ENCODE measurements around the gene XRN1.
"Not testable (repeated sequence)": the region's sequence is repeated elsewhere in the genome, so short reads cannot be mapped to it uniquely, and the experiment has no call there.

The XRN1 gene

GRCh38 chr3:142417302-142417701 lies 30.5 kb downstream of the XRN1 start:
- no peak for DNase-seq (ENCODE audit: low read depth in 1 of 2, low spot score in 1 of 2)
- Histone ChIP-seq H3K27ac (replicated peaks) (no peak overlapping the region), H3K4me3 (replicated peaks; ENCODE audit: insufficient read depth, low read length) (no peak overlapping the region), H3K27me3 (ENCODE audit: insufficient read depth, poor library complexity, severe bottlenecking) (no peaks in the 10 kb centered on the region)
- TF ChIP-seq POLR2AphosphoS5 (IDR thresholded peaks at IDR 0.05; ENCODE audit: low read depth) = no peak
- TF ChIP-seq, protein P1, sequence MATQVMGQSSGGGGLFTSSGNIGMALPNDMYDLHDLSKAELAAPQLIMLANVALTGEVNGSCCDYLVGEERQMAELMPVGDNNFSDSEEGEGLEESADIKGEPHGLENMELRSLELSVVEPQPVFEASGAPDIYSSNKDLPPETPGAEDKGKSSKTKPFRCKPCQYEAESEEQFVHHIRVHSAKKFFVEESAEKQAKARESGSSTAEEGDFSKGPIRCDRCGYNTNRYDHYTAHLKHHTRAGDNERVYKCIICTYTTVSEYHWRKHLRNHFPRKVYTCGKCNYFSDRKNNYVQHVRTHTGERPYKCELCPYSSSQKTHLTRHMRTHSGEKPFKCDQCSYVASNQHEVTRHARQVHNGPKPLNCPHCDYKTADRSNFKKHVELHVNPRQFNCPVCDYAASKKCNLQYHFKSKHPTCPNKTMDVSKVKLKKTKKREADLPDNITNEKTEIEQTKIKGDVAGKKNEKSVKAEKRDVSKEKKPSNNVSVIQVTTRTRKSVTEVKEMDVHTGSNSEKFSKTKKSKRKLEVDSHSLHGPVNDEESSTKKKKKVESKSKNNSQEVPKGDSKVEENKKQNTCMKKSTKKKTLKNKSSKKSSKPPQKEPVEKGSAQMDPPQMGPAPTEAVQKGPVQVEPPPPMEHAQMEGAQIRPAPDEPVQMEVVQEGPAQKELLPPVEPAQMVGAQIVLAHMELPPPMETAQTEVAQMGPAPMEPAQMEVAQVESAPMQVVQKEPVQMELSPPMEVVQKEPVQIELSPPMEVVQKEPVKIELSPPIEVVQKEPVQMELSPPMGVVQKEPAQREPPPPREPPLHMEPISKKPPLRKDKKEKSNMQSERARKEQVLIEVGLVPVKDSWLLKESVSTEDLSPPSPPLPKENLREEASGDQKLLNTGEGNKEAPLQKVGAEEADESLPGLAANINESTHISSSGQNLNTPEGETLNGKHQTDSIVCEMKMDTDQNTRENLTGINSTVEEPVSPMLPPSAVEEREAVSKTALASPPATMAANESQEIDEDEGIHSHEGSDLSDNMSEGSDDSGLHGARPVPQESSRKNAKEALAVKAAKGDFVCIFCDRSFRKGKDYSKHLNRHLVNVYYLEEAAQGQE (IDR thresholded peaks at IDR 0.05; ENCODE audit: insufficient replicate concordance, low read depth) = no peak
- TF ChIP-seq GABPA (IDR thresholded peaks at IDR 0.05; ENCODE audit: low read depth) = no peak
- no peak for TF ChIP-seq CTCF (IDR thresholded peaks at IDR 0.05; ENCODE audit: insufficient read depth, low read length)
- no peak for TF ChIP-seq SPI1 (IDR thresholded peaks at IDR 0.05; ENCODE audit: borderline replicate concordance, low read depth)

DNA sequence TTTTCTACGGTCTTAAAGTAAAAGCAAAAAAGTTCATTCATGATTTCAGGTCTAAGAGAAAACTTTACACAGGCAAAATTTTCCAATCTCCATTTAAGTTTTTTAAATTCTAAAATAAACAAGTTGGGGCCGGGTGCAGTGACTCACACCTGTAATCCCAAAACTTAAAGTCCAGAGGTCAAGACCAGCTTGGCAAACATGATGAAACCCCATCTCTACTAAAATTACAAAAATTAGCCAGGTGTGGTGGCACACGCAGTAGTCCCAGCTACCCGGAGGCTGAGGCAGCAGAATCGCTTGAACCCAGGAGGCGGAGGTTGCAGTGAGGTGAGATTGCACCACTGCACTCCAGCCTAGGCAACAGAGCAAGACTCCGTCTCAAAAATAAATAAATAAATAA lies 47.3 kb downstream of the XRN1 start:
- not testable (repeated sequence) for H3K27me3 ChIP-seq (ENCODE audit: insufficient read depth, poor library complexity, severe bottlenecking); H3K4me3 ChIP-seq (replicated peaks; ENCODE audit: insufficient read depth, low read length); DNase-seq (ENCODE audit: low read depth in 1 of 2, low spot score in 1 of 2); H3K27ac ChIP-seq (replicated peaks)

DNA sequence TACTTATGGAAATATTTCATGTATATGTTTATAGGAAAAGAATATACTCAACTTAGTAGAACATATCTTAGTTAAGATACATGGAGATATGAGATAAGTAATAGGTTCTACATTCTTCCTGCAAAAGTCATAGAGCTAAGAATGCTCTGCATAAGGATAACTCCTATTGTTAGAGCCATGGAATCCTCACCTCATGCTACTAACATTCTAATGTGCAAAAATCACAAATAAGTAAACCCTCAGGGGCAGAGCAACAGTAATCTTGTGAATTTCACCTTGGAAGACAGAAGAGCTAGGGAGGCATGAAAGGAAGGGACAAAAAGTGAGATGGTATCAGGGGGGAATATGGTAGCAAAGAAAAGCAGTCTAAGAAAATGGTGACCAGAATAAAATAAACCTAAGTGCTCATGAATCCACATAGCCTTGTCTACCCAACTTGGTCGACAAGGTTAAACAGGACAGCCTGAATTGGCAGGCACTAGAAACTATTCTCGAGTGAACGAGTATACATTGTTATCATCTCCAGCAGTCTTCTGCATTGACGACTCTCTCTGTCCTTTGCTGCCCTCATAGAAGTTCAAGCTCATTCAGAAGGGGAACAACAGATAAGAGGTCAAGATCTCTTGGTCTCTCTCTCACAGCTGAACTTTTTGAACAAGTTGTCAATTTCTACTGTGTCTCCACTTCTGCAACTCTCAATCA lies 52.8 kb downstream of the XRN1 start:
- Histone ChIP-seq H3K27ac (replicated peaks) (no peak overlapping the region), H3K27me3 (ENCODE audit: insufficient read depth, poor library complexity, severe bottlenecking) (no peaks in the 10 kb centered on the region), H3K4me3 (replicated peaks; ENCODE audit: insufficient read depth, low read length) (no peak overlapping the region)
- DNase-seq (ENCODE audit: low read depth in 1 of 2, low spot score in 1 of 2) = no peak
- TF ChIP-seq, protein P1 (IDR thresholded peaks at IDR 0.05; ENCODE audit: insufficient replicate concordance, low read depth) = no peak
- no peak for TF ChIP-seq GABPA (IDR thresholded peaks at IDR 0.05; ENCODE audit: low read depth)
- TF ChIP-seq SPI1 (IDR thresholded peaks at IDR 0.05; ENCODE audit: borderline replicate concordance, low read depth) = no peak
- TF ChIP-seq CTCF (IDR thresholded peaks at IDR 0.05; ENCODE audit: insufficient read depth, low read length) = no peak
- no peak for TF ChIP-seq POLR2AphosphoS5 (IDR thresholded peaks at IDR 0.05; ENCODE audit: low read depth)

DNA sequence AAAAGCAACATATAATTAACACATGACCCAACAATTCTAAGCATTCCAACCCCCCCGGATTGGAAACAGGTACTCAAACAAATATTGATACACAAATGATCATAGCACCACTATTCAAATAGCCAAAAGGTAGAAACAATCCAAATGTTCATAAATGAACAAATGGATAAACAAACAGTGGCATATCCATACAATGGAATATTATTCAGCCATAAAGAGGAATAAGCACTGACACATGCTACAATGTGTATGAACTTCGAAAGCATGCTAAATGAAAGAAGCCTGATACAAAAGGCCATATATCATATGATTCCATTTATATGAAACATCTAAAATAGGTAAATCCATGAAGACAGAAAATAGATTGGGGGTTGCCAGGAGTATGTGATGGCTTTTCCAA lies 62.8 kb downstream of the XRN1 start:
- DNase-seq (ENCODE audit: low read depth in 1 of 2, low spot score in 1 of 2) = no peak
- Histone ChIP-seq H3K27me3 (ENCODE audit: insufficient read depth, poor library complexity, severe bottlenecking) (no peaks in the 10 kb centered on the region), H3K4me3 (replicated peaks; ENCODE audit: insufficient read depth, low read length) (no peak overlapping the region), H3K27ac (replicated peaks) (no peak overlapping the region)
- TF ChIP-seq, protein P1 (IDR thresholded peaks at IDR 0.05; ENCODE audit: insufficient replicate concordance, low read depth) = no peak
- TF ChIP-seq CTCF (IDR thresholded peaks at IDR 0.05; ENCODE audit: insufficient read depth, low read length) = no peak
- TF ChIP-seq SPI1 (IDR thresholded peaks at IDR 0.05; ENCODE audit: borderline replicate concordance, low read depth) = no peak
- TF ChIP-seq POLR2AphosphoS5 (IDR thresholded peaks at IDR 0.05; ENCODE audit: low read depth) = no peak
- TF ChIP-seq GABPA (IDR thresholded peaks at IDR 0.05; ENCODE audit: low read depth) = no peak

Data from HL-60 (cell line).